Liver (tissue), 3 donors: ENCODE results near the gene CLASP2.

ENCODE experiments used
- EGR1 ChIP-seq, 2 donors: IDR thresholded peaks; 2 replicates each; pipeline ENCODE4 v1.6.1; 2016 to 2018; ENCODE audit warnings: antibody characterized with exemption in 2 of 2, low read depth in 2 of 2
- FOXA1 ChIP-seq: IDR thresholded peaks from 2 replicates; pipeline ENCODE4 v1.6.1; 2016; ENCODE audit warnings: antibody characterized with exemption
- GABPA ChIP-seq, 2 donors: IDR thresholded peaks in 1 of 2; conservative IDR thresholded peaks in 1 of 2; 2 replicates each; pipeline ENCODE4 v1.6.1; 2016; ENCODE audit warnings: antibody characterized with exemption in 2 of 2, mild to moderate bottlenecking in 1 of 2, moderate library complexity in 1 of 2
- HNF4G ChIP-seq: IDR thresholded peaks from 2 replicates; pipeline ENCODE4 v1.6.1; 2016; ENCODE audit warnings: antibody characterized with exemption
- RAD21 ChIP-seq, 2 donors: IDR thresholded peaks; 2 replicates each; pipeline ENCODE4 v1.6.1; 2016; ENCODE audit warnings: antibody characterized with exemption in 2 of 2, mild to moderate bottlenecking in 2 of 2
- SP1 ChIP-seq: IDR thresholded peaks from 2 replicates; pipeline ENCODE4 v1.6.1; 2018; ENCODE audit warnings: antibody characterized with exemption, mild to moderate bottlenecking
- YY1 ChIP-seq: IDR thresholded peaks from 2 replicates; pipeline ENCODE4 v1.6.1; 2016; ENCODE audit warnings: antibody characterized with exemption, mild to moderate bottlenecking
- TF ChIP-seq, protein P1 (sequence below): IDR thresholded peaks from 2 replicates; pipeline ENCODE4 v1.6.1; 2016; ENCODE audit warnings: antibody characterized with exemption
- TF ChIP-seq, protein P2 (sequence below): fragments of 150-350 bp; IDR thresholded peaks from 2 replicates; pipeline ENCODE4 v1.5.1; 2017; ENCODE audit warnings: improper control_type of control experiment, low read depth, low read length; ENCODE audit not compliant: missing input control
- TF ChIP-seq, protein P3 (sequence below): IDR thresholded peaks from 2 replicates; pipeline ENCODE4 v1.6.1; 2016; ENCODE audit warnings: antibody characterized with exemption, mild to moderate bottlenecking
- TF ChIP-seq, protein P4 (sequence below): IDR thresholded peaks from 2 replicates; pipeline ENCODE4 v1.6.1; 2016; ENCODE audit warnings: antibody characterized with exemption
- TF ChIP-seq, protein P5 (sequence below): IDR thresholded peaks from 2 replicates; pipeline ENCODE4 v1.6.1; 2016; ENCODE audit warnings: antibody characterized with exemption
- donor health status: healthy.
- donor health status: healthy.

DNA sequence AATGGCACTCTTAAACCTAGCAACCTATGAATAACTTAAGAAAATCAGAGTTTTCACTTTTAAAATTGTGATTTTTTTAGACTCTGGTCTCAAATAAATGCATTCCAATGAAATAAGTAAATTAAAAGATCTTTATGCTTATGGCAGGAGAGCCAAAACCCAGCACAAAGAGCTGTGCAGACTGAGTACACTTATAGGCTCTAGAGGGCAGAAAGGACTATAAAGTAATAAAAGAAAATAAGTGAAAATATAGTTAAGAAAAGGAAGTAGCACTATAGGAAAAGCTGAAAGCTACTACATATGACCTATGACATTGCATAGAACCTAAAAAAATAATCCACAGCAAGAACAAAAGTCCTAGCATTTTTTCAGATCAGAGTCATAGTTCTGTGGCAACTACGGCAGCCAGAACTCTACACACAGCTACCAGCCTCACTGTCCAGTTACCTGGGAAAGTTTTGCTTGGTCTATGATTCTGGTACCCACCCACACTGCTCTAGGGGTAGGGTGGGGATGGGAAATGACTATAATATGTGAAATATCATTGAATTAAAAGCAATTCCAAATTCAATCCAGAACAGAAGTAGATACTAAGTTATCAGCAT lies 30.5 kb downstream of the CLASP2 start:
- TF ChIP-seq GABPA (IDR thresholded peaks at IDR 0.05 in 1 of 2, conservative IDR thresholded peaks at IDR 0.05 in 1 of 2) (no peak), RAD21 (IDR thresholded peaks at IDR 0.05) (no peak), SP1 (no peak), HNF4G (no peak), EGR1 (IDR thresholded peaks at IDR 0.05; ENCODE audit: low read depth in 2 of 2) (no peak), FOXA1 (no peak), YY1 (no peak)
- TF ChIP-seq, protein P1, sequence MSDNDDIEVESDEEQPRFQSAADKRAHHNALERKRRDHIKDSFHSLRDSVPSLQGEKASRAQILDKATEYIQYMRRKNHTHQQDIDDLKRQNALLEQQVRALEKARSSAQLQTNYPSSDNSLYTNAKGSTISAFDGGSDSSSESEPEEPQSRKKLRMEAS, result no peak
- TF ChIP-seq, protein P2, sequence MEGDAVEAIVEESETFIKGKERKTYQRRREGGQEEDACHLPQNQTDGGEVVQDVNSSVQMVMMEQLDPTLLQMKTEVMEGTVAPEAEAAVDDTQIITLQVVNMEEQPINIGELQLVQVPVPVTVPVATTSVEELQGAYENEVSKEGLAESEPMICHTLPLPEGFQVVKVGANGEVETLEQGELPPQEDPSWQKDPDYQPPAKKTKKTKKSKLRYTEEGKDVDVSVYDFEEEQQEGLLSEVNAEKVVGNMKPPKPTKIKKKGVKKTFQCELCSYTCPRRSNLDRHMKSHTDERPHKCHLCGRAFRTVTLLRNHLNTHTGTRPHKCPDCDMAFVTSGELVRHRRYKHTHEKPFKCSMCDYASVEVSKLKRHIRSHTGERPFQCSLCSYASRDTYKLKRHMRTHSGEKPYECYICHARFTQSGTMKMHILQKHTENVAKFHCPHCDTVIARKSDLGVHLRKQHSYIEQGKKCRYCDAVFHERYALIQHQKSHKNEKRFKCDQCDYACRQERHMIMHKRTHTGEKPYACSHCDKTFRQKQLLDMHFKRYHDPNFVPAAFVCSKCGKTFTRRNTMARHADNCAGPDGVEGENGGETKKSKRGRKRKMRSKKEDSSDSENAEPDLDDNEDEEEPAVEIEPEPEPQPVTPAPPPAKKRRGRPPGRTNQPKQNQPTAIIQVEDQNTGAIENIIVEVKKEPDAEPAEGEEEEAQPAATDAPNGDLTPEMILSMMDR, result no peak
- TF ChIP-seq, protein P3, sequence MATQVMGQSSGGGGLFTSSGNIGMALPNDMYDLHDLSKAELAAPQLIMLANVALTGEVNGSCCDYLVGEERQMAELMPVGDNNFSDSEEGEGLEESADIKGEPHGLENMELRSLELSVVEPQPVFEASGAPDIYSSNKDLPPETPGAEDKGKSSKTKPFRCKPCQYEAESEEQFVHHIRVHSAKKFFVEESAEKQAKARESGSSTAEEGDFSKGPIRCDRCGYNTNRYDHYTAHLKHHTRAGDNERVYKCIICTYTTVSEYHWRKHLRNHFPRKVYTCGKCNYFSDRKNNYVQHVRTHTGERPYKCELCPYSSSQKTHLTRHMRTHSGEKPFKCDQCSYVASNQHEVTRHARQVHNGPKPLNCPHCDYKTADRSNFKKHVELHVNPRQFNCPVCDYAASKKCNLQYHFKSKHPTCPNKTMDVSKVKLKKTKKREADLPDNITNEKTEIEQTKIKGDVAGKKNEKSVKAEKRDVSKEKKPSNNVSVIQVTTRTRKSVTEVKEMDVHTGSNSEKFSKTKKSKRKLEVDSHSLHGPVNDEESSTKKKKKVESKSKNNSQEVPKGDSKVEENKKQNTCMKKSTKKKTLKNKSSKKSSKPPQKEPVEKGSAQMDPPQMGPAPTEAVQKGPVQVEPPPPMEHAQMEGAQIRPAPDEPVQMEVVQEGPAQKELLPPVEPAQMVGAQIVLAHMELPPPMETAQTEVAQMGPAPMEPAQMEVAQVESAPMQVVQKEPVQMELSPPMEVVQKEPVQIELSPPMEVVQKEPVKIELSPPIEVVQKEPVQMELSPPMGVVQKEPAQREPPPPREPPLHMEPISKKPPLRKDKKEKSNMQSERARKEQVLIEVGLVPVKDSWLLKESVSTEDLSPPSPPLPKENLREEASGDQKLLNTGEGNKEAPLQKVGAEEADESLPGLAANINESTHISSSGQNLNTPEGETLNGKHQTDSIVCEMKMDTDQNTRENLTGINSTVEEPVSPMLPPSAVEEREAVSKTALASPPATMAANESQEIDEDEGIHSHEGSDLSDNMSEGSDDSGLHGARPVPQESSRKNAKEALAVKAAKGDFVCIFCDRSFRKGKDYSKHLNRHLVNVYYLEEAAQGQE, result no peak
- TF ChIP-seq, protein P4, sequence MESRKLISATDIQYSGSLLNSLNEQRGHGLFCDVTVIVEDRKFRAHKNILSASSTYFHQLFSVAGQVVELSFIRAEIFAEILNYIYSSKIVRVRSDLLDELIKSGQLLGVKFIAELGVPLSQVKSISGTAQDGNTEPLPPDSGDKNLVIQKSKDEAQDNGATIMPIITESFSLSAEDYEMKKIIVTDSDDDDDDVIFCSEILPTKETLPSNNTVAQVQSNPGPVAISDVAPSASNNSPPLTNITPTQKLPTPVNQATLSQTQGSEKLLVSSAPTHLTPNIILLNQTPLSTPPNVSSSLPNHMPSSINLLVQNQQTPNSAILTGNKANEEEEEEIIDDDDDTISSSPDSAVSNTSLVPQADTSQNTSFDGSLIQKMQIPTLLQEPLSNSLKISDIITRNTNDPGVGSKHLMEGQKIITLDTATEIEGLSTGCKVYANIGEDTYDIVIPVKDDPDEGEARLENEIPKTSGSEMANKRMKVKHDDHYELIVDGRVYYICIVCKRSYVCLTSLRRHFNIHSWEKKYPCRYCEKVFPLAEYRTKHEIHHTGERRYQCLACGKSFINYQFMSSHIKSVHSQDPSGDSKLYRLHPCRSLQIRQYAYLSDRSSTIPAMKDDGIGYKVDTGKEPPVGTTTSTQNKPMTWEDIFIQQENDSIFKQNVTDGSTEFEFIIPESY, result no peak
- TF ChIP-seq, protein P5, sequence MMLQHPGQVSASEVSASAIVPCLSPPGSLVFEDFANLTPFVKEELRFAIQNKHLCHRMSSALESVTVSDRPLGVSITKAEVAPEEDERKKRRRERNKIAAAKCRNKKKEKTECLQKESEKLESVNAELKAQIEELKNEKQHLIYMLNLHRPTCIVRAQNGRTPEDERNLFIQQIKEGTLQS, result no peak
